ENCODE data around the gene LMF1.

LMF1 gene

DNA sequence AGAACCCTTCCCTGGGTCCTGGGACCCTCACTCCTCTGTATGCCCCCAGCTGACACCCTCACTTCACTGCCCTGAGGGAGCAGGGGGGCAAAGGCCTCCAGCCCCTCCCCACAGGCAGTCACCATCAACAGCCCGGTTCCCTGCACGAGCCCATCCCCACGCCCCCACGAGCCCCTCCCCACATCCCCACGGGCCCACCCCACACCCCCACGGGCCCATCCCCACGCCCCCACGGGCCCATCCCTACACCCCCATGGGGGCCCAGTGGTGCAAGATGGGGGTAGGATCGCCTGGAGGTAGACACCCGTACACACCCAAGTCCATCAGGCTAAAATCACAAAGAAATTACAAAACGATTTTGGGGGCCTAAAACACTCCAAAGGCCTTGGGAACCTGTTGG, 42.3 kb downstream of the LMF1 start:
- Histone ChIP-seq H3K4me3 (IDR thresholded peaks at IDR 0.05; ENCODE audit: insufficient read depth, low read depth, low read length) (no peak overlapping the region), H3K4me1 (ENCODE audit: low read depth, poor library complexity, severe bottlenecking) (no peaks in the 10 kb centered on the region), H3K27me3 (ENCODE audit: insufficient read depth, low read depth) (peaks cover 36% of the 10 kb centered on the region), H3K4me2 (no peak overlapping the region), H4K20me1 (ENCODE audit: insufficient read depth) (no peaks in the 10 kb centered on the region), H3K9ac (no peak overlapping the region), H3K36me3 (ENCODE audit: insufficient read depth) (no peaks in the 10 kb centered on the region), H2AFZ (ENCODE audit: low read depth) (no peak overlapping the region), H3K27ac (no peak overlapping the region), H3K79me2 (ENCODE audit: insufficient read depth, low read depth) (no peaks in the 10 kb centered on the region)
- TF ChIP-seq CTCF (conservative IDR thresholded peaks at IDR 0.05; ENCODE audit: low read depth, low read length), result no peak

- H3K4me3 ChIP-seq (IDR thresholded peaks at IDR 0.05; ENCODE audit: insufficient read depth, low read depth, low read length), result no peak overlapping the region
- H3K36me3 ChIP-seq (ENCODE audit: insufficient read depth), result no peaks in the 10 kb centered on the region
- H2AFZ ChIP-seq (ENCODE audit: low read depth), result no peak overlapping the region
- H4K20me1 ChIP-seq (ENCODE audit: insufficient read depth), result no peaks in the 10 kb centered on the region
- no peak overlapping the region for H3K9ac ChIP-seq
- no peak overlapping the region for H3K4me2 ChIP-seq
- no peak overlapping the region for H3K27ac ChIP-seq
- H3K27me3 ChIP-seq (ENCODE audit: insufficient read depth, low read depth), result peaks cover 32% of the 10 kb centered on the region
- no peak for TF ChIP-seq CTCF (conservative IDR thresholded peaks at IDR 0.05; ENCODE audit: low read depth, low read length)
- no peaks in the 10 kb centered on the region for H3K79me2 ChIP-seq (ENCODE audit: insufficient read depth, low read depth)
- H3K4me1 ChIP-seq (ENCODE audit: low read depth, poor library complexity, severe bottlenecking), result no peaks in the 10 kb centered on the region
Observed at GRCh38 chr16:927931-928330, 42.9 kb downstream of the LMF1 start.

DNA sequence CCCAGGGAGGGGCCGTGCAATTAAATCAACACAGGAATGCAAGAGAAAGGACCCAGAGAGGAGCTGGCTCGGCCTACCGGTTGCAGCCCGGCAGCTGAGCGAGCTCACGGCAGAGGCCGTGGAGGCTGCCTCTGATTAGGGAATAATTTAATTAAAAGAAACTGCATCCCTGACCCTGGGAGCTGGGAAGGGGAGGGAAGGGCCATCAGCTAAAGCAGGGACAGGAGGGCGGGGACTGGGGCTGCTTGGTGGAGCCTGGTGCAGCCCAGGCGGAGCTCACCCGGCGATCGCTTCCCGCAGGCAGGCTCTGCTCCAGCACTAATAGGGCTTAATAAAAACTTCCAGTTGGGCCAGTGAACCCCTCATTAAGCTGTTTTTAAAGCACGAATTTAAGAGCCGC, 43.4 kb downstream of the LMF1 start:
- H3K36me3 ChIP-seq (ENCODE audit: insufficient read depth), result no peaks in the 10 kb centered on the region
- H3K4me2 ChIP-seq, result no peak overlapping the region
- H3K27me3 ChIP-seq (ENCODE audit: insufficient read depth, low read depth), result peaks cover 30% of the 10 kb centered on the region
- H2AFZ ChIP-seq (ENCODE audit: low read depth), result no peak overlapping the region
- no peaks in the 10 kb centered on the region for H4K20me1 ChIP-seq (ENCODE audit: insufficient read depth)
- no peak overlapping the region for H3K4me3 ChIP-seq (IDR thresholded peaks at IDR 0.05; ENCODE audit: insufficient read depth, low read depth, low read length)
- H3K4me1 ChIP-seq (ENCODE audit: low read depth, poor library complexity, severe bottlenecking), result no peaks in the 10 kb centered on the region
- no peak overlapping the region for H3K9ac ChIP-seq
- TF ChIP-seq CTCF (conservative IDR thresholded peaks at IDR 0.05; ENCODE audit: low read depth, low read length), result no peak
- no peaks in the 10 kb centered on the region for H3K79me2 ChIP-seq (ENCODE audit: insufficient read depth, low read depth)
- H3K27ac ChIP-seq, result no peak overlapping the region

- Histone ChIP-seq H3K9ac (no peak overlapping the region), H3K4me1 (ENCODE audit: low read depth, poor library complexity, severe bottlenecking) (no peaks in the 10 kb centered on the region), H3K4me2 (no peak overlapping the region), H4K20me1 (ENCODE audit: insufficient read depth) (no peaks in the 10 kb centered on the region), H3K27me3 (ENCODE audit: insufficient read depth, low read depth) (peaks cover 33% of the 10 kb centered on the region), H3K79me2 (ENCODE audit: insufficient read depth, low read depth) (no peaks in the 10 kb centered on the region), H3K36me3 (ENCODE audit: insufficient read depth) (no peaks in the 10 kb centered on the region), H3K27ac (no peak overlapping the region), H3K4me3 (IDR thresholded peaks at IDR 0.05; ENCODE audit: insufficient read depth, low read depth, low read length) (no peak overlapping the region), H2AFZ (ENCODE audit: low read depth) (no peak overlapping the region)
- no peak for TF ChIP-seq CTCF (conservative IDR thresholded peaks at IDR 0.05; ENCODE audit: low read depth, low read length)
Observed at GRCh38 chr16:926715-927114, 44.1 kb downstream of the LMF1 start.

DNA sequence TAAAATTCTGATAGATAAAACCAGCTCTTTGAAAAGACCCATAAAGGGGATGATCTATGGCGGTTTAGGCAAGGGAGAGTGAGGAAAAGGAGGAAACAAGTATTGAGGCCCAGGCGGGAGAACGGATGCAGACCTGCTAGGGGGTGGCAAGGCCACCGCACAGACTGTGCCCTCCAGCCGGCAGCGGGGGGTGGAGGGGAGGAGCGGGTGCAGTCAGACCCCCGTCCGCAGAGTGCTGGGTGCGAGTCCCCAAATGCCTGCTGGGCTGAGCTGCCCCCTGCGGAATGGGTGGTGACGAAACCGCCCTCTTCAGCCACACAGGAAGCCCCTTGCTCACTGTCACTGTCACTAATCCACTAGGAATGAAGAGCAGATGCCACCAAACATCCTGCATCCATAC, 46.0 kb downstream of the LMF1 start:
- Histone ChIP-seq H3K4me3 (IDR thresholded peaks at IDR 0.05; ENCODE audit: insufficient read depth, low read depth, low read length) (no peak overlapping the region), H3K4me1 (ENCODE audit: low read depth, poor library complexity, severe bottlenecking) (no peaks in the 10 kb centered on the region), H3K79me2 (ENCODE audit: insufficient read depth, low read depth) (no peaks in the 10 kb centered on the region), H3K27ac (no peak overlapping the region), H3K27me3 (ENCODE audit: insufficient read depth, low read depth) (peaks cover 45% of the 10 kb centered on the region), H4K20me1 (ENCODE audit: insufficient read depth) (no peaks in the 10 kb centered on the region), H3K4me2 (no peak overlapping the region), H3K9ac (no peak overlapping the region), H2AFZ (ENCODE audit: low read depth) (no peak overlapping the region), H3K36me3 (ENCODE audit: insufficient read depth) (no peaks in the 10 kb centered on the region)
- TF ChIP-seq CTCF (conservative IDR thresholded peaks at IDR 0.05; ENCODE audit: low read depth, low read length), result no peak
